GM10266 (cell line): ENCODE data around the gene ZNF839.
A peak's percentile ranks its signal among the peaks of the same experiment; 100 is the strongest.

ENCODE experiments used
- DNase-seq: peaks from one replicate; pipeline ENCODE4 v3.0.0; 2012; ENCODE audit errors: extremely low spot score
- TF ChIP-seq, protein P1 (sequence below): IDR thresholded peaks from 2 replicates; pipeline ENCODE4 v1.5.1; 2012; ENCODE audit warnings: mild to moderate bottlenecking, low read depth; ENCODE audit not compliant: control insufficient read depth, insufficient read depth; ENCODE audit errors: missing control alignments

The ZNF839 gene

DNA sequence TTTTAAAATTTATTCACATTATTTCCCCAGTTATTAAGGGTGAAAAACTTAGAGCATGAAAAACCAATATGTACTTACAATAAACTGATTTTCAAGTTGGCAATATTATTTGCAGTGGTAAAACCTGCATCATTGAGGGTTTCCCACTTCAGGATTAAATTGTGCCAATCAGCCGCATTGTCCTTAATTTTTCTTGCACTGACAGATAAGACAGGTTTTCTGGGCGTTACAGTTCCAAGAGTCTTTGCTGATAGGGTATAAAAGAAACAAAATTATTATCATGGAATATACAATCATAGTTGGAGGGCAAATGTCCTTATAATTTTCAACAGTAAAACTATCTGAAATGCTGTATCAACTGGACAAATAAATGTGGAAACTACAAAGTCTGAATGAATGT lies 39.8 kb downstream of the ZNF839 start:
- no peak for DNase-seq
- TF ChIP-seq, protein P1, sequence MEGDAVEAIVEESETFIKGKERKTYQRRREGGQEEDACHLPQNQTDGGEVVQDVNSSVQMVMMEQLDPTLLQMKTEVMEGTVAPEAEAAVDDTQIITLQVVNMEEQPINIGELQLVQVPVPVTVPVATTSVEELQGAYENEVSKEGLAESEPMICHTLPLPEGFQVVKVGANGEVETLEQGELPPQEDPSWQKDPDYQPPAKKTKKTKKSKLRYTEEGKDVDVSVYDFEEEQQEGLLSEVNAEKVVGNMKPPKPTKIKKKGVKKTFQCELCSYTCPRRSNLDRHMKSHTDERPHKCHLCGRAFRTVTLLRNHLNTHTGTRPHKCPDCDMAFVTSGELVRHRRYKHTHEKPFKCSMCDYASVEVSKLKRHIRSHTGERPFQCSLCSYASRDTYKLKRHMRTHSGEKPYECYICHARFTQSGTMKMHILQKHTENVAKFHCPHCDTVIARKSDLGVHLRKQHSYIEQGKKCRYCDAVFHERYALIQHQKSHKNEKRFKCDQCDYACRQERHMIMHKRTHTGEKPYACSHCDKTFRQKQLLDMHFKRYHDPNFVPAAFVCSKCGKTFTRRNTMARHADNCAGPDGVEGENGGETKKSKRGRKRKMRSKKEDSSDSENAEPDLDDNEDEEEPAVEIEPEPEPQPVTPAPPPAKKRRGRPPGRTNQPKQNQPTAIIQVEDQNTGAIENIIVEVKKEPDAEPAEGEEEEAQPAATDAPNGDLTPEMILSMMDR: no peak

DNA sequence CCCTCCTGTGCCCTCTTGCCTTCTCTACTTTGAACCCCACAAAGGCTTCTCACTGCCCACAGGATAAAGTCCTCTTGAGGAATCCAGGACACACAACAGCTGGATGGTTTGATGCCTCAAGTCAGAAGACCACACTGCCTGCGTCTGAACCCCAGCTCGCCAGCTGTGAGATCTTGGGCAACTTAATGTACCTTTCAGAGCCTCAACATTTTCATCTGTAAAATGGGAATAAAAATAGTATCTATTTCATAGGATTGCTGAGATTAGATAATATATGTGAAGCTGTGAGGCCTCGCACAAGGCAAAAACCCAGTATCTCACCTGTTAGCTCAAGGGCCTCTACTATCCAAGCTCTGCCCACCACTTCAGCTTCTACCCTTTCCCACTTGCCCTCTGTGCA lies 40.8 kb downstream of the ZNF839 start:
- DNase-seq: no peak
- TF ChIP-seq, protein P1: no peak

DNA sequence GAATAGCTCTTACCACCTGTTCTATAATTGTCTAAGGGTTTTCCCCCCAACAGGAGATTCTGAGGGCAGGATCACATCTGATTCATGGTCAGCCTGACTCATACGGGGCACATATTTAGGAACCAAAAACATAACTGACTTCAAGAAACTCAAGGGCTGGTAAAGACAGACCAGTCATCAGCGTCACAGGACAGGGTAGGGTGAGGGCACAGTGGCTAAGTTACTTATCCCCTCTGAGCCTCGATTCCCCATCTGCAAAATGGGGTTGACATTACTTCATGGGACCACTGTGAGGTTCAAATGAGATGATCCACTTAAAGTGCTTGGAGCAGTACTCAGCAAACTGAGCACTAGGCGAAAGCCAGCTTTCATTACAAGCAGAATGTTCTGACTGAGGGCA lies 42.5 kb downstream of the ZNF839 start:
- DNase-seq: peak; percentile 59
- TF ChIP-seq, protein P1: no peak

DNA sequence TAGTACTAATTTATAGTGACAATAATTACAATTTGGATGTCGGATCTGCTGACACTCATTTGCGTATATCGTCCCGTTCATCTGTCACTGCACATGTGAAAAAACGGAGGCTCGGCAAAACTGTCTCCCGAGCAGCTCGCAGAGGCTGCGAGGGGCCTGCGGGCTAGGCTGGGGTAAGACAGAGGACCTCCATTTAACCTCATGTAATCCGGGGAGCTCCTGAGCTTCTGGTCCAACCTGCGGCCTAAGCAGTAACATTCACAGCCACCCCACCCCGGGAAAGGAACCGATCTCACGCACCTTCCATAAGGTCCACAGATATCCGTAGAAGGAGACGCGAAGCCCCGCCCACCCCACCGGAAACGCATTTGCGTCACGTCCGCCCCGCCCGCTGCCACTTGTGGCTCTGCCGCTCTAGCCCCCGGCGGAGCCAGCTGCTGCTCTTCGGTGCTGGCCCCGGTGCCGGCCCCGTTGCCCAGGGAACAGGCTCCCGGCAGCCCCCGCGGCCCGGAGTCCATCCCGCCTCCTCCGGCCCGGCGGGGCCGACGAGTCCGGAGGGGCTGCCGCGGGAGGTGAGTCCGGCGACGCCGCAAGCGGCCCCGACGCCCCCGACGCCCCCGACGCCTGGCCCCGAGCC lies 43.1 kb downstream of the ZNF839 start, which contains the start of the genes CINP and TECPR2:
CINP (minus strand) TSS at position 346 of the 637 bp plus-strand sequence; CDS start at position 307, 39 bp downstream.
TECPR2 (plus strand) TSS at position 397 of the 637 bp plus-strand sequence. CDS start 13,781 bp downstream, outside the sequence.
- TF ChIP-seq, protein P1: no peak
- DNase-seq: peak; percentile 96

DNA sequence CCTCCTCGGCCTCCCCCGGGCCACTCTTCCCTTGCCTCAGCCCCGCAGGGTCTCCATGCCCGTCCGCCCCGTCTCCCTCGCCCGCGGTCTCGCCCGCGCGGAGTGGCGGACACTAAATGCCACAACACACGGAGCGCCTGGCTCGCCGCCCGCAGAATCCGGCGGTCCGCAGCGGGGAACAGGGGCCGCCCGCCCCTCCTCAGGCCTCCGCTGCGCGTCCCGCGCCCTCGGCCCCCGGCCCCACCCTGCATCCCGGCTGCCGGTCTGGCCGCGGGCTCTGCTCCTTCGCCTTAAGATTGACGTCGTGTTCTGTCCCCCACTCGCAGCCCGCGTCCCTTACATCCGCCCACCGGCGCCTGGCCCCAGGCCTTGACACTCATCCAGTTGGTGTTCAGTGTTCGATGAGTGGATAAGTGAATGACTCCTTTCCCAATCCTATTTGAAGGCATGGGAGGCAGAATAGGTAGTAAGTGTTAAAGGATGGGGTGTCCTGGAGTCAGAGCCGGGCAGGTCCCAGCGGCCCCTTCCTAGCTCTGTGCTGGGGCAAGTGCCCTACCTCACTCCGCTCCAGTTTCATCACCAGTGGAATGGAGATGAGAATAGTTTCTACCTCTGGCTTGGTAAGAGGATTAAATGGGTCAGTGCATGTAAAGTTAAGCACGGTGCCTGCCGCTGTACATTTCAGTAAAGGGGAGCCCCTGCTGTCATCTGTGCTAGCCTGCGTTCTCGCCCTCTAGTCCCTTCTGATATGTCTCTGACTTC lies 43.8 kb downstream of the ZNF839 start:
- TF ChIP-seq, protein P1: no peak
- DNase-seq: peak; percentile 26

DNA sequence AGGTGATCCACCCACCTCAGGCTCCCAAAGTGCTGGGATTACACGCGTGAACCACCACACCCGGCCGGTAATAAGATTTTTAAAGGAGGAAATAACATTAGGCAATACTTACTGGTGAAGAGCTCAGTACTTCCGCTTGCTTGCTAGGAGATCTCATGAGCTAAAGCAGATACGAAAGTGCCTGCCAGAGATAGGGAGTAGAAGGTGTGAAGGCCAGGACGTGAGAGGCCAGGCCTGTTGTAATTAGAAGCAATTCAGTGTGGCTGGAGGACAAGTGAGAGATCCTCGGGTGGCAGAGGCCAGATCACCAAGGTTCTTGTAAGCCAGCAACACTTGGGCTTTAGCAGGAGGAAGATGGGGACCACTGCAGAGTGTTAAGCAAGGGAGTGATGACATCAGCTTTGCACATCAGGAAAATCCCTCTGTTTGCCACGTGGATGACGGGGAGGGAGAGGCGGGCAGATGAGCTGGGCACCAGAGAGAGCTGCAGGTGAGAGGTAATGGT lies 50.8 kb downstream of the ZNF839 start:
- TF ChIP-seq, protein P1: no peak
- DNase-seq: no peak

DNA sequence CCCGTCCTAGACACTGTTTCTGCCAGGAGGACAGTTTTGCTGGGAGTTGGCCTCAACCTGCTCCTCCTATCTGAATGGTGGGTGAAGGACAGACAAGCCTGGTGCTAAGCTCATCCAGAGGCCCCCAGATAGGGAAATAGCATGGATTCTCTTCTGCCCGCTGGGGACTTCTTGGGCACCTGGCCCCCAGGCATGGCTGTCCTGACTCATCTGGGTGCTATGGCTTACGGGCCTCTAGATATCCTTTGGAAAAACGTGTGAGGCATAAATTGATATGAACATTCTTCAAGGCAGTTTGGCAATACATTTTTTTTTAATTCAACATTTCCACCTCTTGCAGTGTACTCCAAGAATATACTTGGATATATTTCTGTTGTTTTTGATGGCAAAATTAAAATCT lies 51.8 kb downstream of the ZNF839 start:
- no peak for DNase-seq
- TF ChIP-seq, protein P1: no peak
